AG04449 (cell line): Measurements from ENCODE around the gene TCP11L2.

Source experiments
- CTCF ChIA-PET: fragments of 350-600 bp; formaldehyde crosslinking; extraction: SDS; loops from one replicate; lab custom pipeline; 2021; ENCODE audit warnings: antibody characterized with exemption; lab: Yijun Ruan, JAX
- POLR2A ChIA-PET: fragments of 400-600, 350-600 bp; formaldehyde crosslinking; extraction: SDS; loops from one replicate; lab custom pipeline; 2020; ENCODE audit warnings: antibody characterized with exemption, inconsistent platforms; lab: Yijun Ruan, JAX
- DNase-seq: peaks from one replicate; pipeline ENCODE4 v3.0.0-alpha.2; 2010; ENCODE audit warnings: low read depth, low spot score
- H3K4me3 ChIP-seq: 2 replicates; pipeline ENCODE4 v1.5.1; 2011; ENCODE audit warnings: low read depth, mild to moderate bottlenecking, control low read depth, low read length
- TF ChIP-seq, protein P1 (sequence below): IDR thresholded peaks from one replicate; pipeline ENCODE4 v1.5.1; 2011; ENCODE audit warnings: mild to moderate bottlenecking, moderate library complexity, low read length, control low read depth, inconsistent platforms; ENCODE audit not compliant: insufficient read depth; ENCODE audit errors: missing control alignments

TCP11L2 gene

DNA sequence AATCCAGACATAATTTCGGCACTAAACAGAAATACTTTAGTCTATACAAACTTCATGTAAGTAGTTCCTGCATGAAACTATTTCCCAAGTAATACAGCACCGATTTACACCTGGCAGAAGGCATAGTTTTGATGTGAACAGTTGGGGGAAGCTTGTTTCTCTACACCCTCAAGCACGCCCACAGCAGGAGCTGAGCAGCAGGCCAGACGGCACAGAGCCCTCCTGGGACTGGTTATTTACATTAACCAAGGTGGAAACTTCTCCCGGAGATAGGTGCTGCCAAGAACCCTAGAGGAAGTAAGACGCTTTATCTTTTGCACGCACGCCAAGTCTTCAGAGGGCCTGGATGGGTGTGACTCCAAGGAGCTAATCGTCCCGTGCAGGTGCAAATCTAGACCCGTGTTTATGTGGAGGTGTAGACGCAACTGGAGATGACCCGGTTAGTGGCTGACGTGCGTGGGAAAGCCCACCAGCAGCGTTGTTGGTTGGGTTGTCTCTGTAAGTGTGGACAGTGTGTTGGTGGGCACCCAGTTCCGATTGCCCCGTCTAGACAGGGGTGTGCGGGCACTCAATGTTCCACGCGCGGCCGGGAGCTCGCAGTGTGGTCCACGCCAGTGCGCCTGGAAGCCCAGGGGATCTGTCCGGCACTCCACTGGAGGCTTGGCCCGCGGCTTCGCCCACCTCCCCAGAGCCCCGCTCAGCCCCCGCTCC is 767 bp upstream of the TCP11L2 start:
- ChIA-PET CTCF (interaction anchor here (0.8 to 2.0 kb wide), 4 partner anchors 9 to 75 kb away, joined by 4 to 6 read pairs (median 4); no protein-coding TSS in a partner anchor), POLR2A (interaction anchor here (1.0 to 1.5 kb wide), 2 partner anchors 53 to 55 kb away, joined by 3 to 4 read pairs; partner anchors contain the start of gene CKAP4)

DNA sequence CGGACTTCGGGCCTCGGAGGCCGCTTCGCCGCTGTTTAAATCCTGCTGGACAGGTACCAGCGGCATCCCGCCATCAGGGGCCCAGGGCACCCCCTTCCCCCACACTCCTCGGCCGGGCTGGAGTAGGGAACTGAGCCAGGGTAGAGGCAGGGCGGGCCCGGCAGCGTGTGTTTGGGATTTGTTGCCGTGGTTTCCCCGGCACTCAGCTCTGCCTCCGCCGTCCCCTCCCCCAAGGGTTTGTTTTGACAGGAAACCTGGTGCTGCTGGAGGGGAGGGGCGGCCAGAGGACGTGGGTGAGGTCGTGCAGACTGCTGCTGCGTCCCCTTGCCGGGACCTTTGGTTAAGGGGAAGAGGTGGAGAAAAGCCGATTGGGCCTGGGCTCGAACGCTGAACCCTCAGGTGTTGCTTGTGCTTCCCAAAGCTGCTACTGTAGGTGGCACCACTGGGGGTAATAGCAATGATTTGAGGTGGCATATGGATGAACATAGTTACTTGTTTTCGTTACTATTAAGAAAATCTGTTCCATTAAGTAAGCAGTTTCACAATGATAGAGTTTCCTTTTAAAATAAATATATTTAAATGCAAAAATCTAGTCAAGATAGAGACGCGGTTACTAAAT is 778 bp downstream of the TCP11L2 start:
- ChIA-PET POLR2A (interaction anchor here (0.5 kb wide), 1 partner anchor 52 kb away, joined by 3 read pairs; no protein-coding TSS in a partner anchor), CTCF (interaction anchor here (0.9 to 1.2 kb wide), 2 partner anchors 51 to 77 kb away, joined by 3 read pairs; no protein-coding TSS in a partner anchor)
- H3K4me3 ChIP-seq = peak overlapping the region; percentile 97
- DNase-seq = no peak
- TF ChIP-seq, protein P1, sequence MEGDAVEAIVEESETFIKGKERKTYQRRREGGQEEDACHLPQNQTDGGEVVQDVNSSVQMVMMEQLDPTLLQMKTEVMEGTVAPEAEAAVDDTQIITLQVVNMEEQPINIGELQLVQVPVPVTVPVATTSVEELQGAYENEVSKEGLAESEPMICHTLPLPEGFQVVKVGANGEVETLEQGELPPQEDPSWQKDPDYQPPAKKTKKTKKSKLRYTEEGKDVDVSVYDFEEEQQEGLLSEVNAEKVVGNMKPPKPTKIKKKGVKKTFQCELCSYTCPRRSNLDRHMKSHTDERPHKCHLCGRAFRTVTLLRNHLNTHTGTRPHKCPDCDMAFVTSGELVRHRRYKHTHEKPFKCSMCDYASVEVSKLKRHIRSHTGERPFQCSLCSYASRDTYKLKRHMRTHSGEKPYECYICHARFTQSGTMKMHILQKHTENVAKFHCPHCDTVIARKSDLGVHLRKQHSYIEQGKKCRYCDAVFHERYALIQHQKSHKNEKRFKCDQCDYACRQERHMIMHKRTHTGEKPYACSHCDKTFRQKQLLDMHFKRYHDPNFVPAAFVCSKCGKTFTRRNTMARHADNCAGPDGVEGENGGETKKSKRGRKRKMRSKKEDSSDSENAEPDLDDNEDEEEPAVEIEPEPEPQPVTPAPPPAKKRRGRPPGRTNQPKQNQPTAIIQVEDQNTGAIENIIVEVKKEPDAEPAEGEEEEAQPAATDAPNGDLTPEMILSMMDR = no peak

More for the DNA sequence above, 767 bp upstream of the TCP11L2 start:
- no peak for DNase-seq
- H3K4me3 ChIP-seq = peak overlapping the region; percentile 64
- TF ChIP-seq, protein P1 = no peak

DNA sequence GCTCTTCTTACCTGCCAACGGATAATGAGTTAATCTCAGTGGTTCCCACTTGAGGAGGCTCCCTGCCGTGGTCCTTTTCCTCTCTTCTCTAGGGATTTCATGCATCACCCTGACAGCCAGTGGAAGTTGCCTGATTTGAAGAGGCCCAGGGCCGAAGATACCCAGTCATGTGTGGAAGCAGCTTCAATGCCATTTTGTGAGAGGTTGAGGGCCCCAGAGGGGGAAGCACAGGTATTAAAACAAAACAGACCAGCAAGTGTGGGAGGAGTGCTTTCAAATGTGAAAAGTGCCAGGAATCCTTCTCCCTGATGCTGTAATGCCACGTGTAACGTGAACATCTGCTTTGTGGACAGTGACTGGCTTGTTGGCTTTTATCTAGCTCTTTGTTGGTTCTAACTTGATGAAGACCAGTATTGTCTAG is 1.5 kb downstream of the TCP11L2 start:
- no peak for DNase-seq
- POLR2A ChIA-PET = no interaction called here
- peak overlapping the region; percentile 97 for H3K4me3 ChIP-seq
- TF ChIP-seq, protein P1 = no peak
- CTCF ChIA-PET = interaction anchor here (0.6 to 1.4 kb wide), 3 partner anchors 52 to 78 kb away, joined by 3 to 5 read pairs (median 3); partner anchors contain the start of gene POLR3B

DNA sequence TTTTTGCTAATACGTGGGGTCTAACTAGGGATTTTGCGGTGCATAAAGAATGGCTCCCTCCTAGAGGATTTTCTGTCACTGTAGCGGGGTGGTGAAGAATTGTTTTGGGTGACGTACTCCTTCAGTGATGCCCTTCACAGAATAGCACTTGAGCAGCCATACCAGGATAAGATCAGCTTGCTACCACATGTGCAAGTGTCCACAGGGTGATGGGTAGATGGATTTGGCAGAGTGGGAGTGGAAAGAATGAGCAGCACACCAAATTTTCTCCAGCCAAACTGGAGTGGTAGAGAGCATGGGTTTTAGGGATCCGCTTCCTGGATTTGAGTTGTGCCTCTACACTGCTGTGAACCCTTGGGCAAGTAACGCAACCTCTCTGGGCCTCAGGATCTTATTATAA is 2.3 kb downstream of the TCP11L2 start:
- TF ChIP-seq, protein P1 = no peak
- no peak for DNase-seq
- ChIA-PET CTCF (interaction anchor here (0.8 to 1.4 kb wide), 2 partner anchors 53 to 78 kb away, joined by 3 to 5 read pairs; partner anchors contain the start of gene POLR3B), POLR2A (no interaction called here)
- no peak overlapping the region for H3K4me3 ChIP-seq

DNA sequence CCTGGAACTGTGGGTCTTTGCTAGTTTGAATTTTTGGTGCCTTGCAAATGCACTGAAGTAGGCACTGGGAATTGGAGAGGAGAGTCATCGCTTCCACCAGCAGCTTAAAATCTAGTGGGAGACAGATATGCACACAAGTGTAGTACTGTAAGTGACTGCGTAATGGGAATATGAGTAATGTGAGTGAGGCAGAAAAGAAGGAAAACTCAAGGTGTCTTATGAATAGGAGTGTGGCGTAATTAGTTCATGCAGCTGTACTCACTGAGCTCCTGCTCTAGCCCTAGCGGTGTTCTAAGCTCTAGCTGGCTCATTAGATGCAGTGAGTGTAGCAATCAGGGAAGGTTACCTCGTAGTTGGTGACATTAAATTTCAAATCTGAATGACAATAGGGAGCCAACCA is 2.8 kb downstream of the TCP11L2 start:
- no peak overlapping the region for H3K4me3 ChIP-seq
- DNase-seq = no peak
- ChIA-PET CTCF (interaction anchor here (1.4 kb wide), 1 partner anchor 52 kb away, joined by 5 read pairs; the partner anchor contains the start of gene POLR3B), POLR2A (no interaction called here)
- TF ChIP-seq, protein P1 = no peak

DNA sequence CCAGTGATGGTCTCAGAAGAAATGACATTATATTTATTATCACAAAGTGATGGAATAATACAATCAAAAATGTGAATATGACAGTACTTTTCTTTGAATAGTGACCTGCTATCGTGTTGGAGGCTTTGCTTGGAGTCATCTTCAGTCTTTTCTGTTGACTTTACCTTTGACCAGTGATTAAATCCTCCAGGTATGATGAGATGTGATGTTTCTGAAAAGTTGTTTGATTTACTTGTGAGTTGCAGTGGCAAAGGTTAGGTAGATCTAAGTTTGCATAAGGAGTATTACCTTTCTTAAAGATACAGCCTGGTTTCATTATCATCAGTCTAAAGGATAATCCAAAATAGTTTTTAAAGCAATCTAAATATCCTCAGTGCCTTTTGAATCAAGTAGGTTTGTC is 4.6 kb downstream of the TCP11L2 start:
- POLR2A ChIA-PET = no interaction called here
- TF ChIP-seq, protein P1 = no peak
- no peak overlapping the region for H3K4me3 ChIP-seq
- CTCF ChIA-PET = no interaction called here
- no peak for DNase-seq
